Liver (tissue), 9 donors: ENCODE data around the gene TSPAN33. TPM values are rescaled to one million over a fixed set of nuclear protein-coding genes. Genes with fewer than 3 reads are reported as not detected.

Experiments used
- DNase-seq: peaks from one replicate; pipeline ENCODE4 v3.0.0-alpha.2; 2017; ENCODE audit warnings: low spot score
- H3K27ac ChIP-seq, 2 donors: one replicate each; pipeline ENCODE4 v1.7.0; 2013; ENCODE audit warnings: inconsistent platforms in 2 of 2, low read length in 2 of 2, control low read depth in 1 of 2, low read depth in 1 of 2, mild to moderate bottlenecking in 1 of 2
- H3K27me3 ChIP-seq, 4 donors: one replicate each; pipeline versions ENCODE4 v1.6.1 to v1.7.0; 2013; ENCODE audit warnings: low read length in 3 of 4, inconsistent platforms in 1 of 4, mild to moderate bottlenecking in 1 of 4, moderate library complexity in 1 of 4; ENCODE audit not compliant: control insufficient read depth in 4 of 4, insufficient read depth in 4 of 4
- H3K36me3 ChIP-seq, 4 donors: one replicate each; pipeline versions ENCODE4 v1.6.1 to v1.7.0; 2013; ENCODE audit warnings: low read length in 3 of 4, mild to moderate bottlenecking in 3 of 4, low read depth in 1 of 4, moderate library complexity in 1 of 4; ENCODE audit not compliant: control insufficient read depth in 4 of 4, insufficient read depth in 3 of 4
- H3K4me1 ChIP-seq, 4 donors: one replicate each; pipeline versions ENCODE4 v1.6.1 to v1.7.0; 2013; ENCODE audit warnings: low read length in 3 of 4, mild to moderate bottlenecking in 3 of 4, moderate library complexity in 1 of 4; ENCODE audit not compliant: control insufficient read depth in 4 of 4, insufficient read depth in 4 of 4
- H3K4me3 ChIP-seq, 3 donors: one replicate each; pipeline versions ENCODE4 v1.6.1 to v1.7.0; 2013; ENCODE audit warnings: low read length in 3 of 3, control low read depth in 1 of 3, low read depth in 1 of 3, mild to moderate bottlenecking in 1 of 3
- H3K9ac ChIP-seq, 2 donors: one replicate each; pipeline ENCODE4 v1.7.0; 2013; ENCODE audit warnings: low read length in 2 of 2, mild to moderate bottlenecking in 2 of 2, moderate library complexity in 2 of 2, control low read depth in 1 of 2, low read depth in 1 of 2
- H3K9me3 ChIP-seq, 4 donors: one replicate each; pipeline versions ENCODE4 v1.6.1 to v1.7.0; 2013; ENCODE audit warnings: low read length in 3 of 4; ENCODE audit not compliant: control insufficient read depth in 4 of 4
- ATF3 ChIP-seq: IDR thresholded peaks from 2 replicates; pipeline ENCODE4 v1.6.1; 2016; ENCODE audit warnings: antibody characterized with exemption
- CTCF ChIP-seq: fragments of 150-350 bp; IDR thresholded peaks from 2 replicates; pipeline ENCODE4 v1.5.1; 2017; ENCODE audit warnings: improper control_type of control experiment, low read depth, low read length; ENCODE audit not compliant: missing input control
- EGR1 ChIP-seq, 2 donors: IDR thresholded peaks; 2 replicates each; pipeline ENCODE4 v1.6.1; 2016 to 2018; ENCODE audit warnings: antibody characterized with exemption in 2 of 2, low read depth in 2 of 2
- FOXA2 ChIP-seq: IDR thresholded peaks from 2 replicates; pipeline ENCODE4 v1.6.1; 2016; ENCODE audit warnings: antibody characterized with exemption
- GABPA ChIP-seq, 2 donors: IDR thresholded peaks in 1 of 2; conservative IDR thresholded peaks in 1 of 2; 2 replicates each; pipeline ENCODE4 v1.6.1; 2016; ENCODE audit warnings: antibody characterized with exemption in 2 of 2, mild to moderate bottlenecking in 1 of 2, moderate library complexity in 1 of 2
- HNF4A ChIP-seq, 2 donors: conservative IDR thresholded peaks; 2 replicates each; pipeline ENCODE4 v1.6.1; 2016; ENCODE audit warnings: antibody characterized with exemption in 2 of 2, mild to moderate bottlenecking in 2 of 2
- HNF4G ChIP-seq: IDR thresholded peaks from 2 replicates; pipeline ENCODE4 v1.6.1; 2016; ENCODE audit warnings: antibody characterized with exemption
- JUND ChIP-seq, 2 donors: IDR thresholded peaks; 2 replicates each; pipeline ENCODE4 v1.6.1; 2016; ENCODE audit warnings: antibody characterized with exemption in 2 of 2
- MAX ChIP-seq: IDR thresholded peaks from 2 replicates; pipeline ENCODE4 v1.6.1; 2016; ENCODE audit warnings: antibody characterized with exemption
- NR2F2 ChIP-seq: IDR thresholded peaks from 2 replicates; pipeline ENCODE4 v1.6.1; 2016; ENCODE audit warnings: antibody characterized with exemption
- SP1 ChIP-seq: IDR thresholded peaks from 2 replicates; pipeline ENCODE4 v1.6.1; 2018; ENCODE audit warnings: antibody characterized with exemption, mild to moderate bottlenecking
- TAF1 ChIP-seq: conservative IDR thresholded peaks from 2 replicates; pipeline ENCODE4 v1.6.1; 2016; ENCODE audit warnings: antibody characterized with exemption, mild to moderate bottlenecking
- WGBS: extraction: QIAGEN DNeasy Blood & Tissue Kit; methylation state at CpG from one replicate; pipeline ENCODE4 v1.1.7; 2013; 5-methylcytosine and 5-hydroxymethylcytosine counted together
- polyA plus RNA-seq, 2 donors: library from polyadenylated mRNA; stranded (reverse) in 1 of 2; unstranded in 1 of 2; fragments of 200-250 nt in 1 of 2; fragments of >200 nt in 1 of 2; fragmentation: Nextera tagmentation in 1 of 2; extraction: Ambion mirVana in 1 of 2; gene quantifications; one replicate each; pipeline versions ENCODE4 v1.2.1 to v1.2.3, GENCODE V29; 2013 to 2015
- total RNA-seq, 2 donors: library from RNA; depleted of rRNA; stranded (reverse); fragments of >200 nt; gene quantifications; one replicate each; pipeline ENCODE4 v1.2.3, GENCODE V29; 2014
- donor health status: healthy.
- donor health status: healthy.
- donor health status: healthy.
- donor health status: healthy.
- donor health status: healthy.

Gene TSPAN33
- total and polyA plus RNA-seq, 4 donors: 13.4 to 29.3 (median 20.4) TPM

- no peaks in the 10 kb centered on the region for H3K4me1 ChIP-seq
- H3K27ac ChIP-seq: no peak overlapping the region
- DNase-seq: no peak
- no peak overlapping the region for H3K9ac ChIP-seq
- WGBS: 80% methylated on average over 6 of the region's 6 CpGs
- H3K27me3 ChIP-seq: no peaks in the 10 kb centered on the region
- H3K4me3 ChIP-seq: no peak overlapping the region
- H3K36me3 ChIP-seq: no peaks in the 10 kb centered on the region
- no peaks in the 10 kb centered on the region for H3K9me3 ChIP-seq
- TF ChIP-seq MAX (no peak), SP1 (no peak), HNF4A (conservative IDR thresholded peaks at IDR 0.05) (no peak), FOXA2 (no peak), ATF3 (no peak), JUND (IDR thresholded peaks at IDR 0.05) (no peak), CTCF (no peak), NR2F2 (no peak)
These were observed 10.0 kb upstream of the TSPAN33 start for GRCh38 chr7:129134356-129134987.

GRCh38 chr7:129136887-129137642, 7.4 kb upstream of the TSPAN33 start:
- Histone ChIP-seq H3K9me3 (no peaks in the 10 kb centered on the region), H3K9ac (peak overlapping the region in 1 of 2 donors; percentile 31), H3K27me3 (no peaks in the 10 kb centered on the region), H3K4me3 (no peak overlapping the region), H3K4me1 (no peaks in the 10 kb centered on the region), H3K27ac (peak overlapping the region in 1 of 2 donors; percentile 12), H3K36me3 (no peaks in the 10 kb centered on the region)
- WGBS: 55% methylated on average over 3 of the region's 3 CpGs
- DNase-seq: no peak
- TF ChIP-seq EGR1 (IDR thresholded peaks at IDR 0.05; ENCODE audit: low read depth in 2 of 2): no peak
- TF ChIP-seq HNF4G: no peak
- no peak for TF ChIP-seq HNF4A (conservative IDR thresholded peaks at IDR 0.05)
- TF ChIP-seq NR2F2: no peak
- no peak for TF ChIP-seq CTCF
- no peak for TF ChIP-seq SP1
- TF ChIP-seq GABPA (IDR thresholded peaks at IDR 0.05 in 1 of 2, conservative IDR thresholded peaks at IDR 0.05 in 1 of 2): no peak
- TF ChIP-seq JUND (IDR thresholded peaks at IDR 0.05): no peak
- no peak for TF ChIP-seq ATF3
- no peak for TF ChIP-seq TAF1
